SU-DHL-6 (cell line): ENCODE measurements around the gene TMPRSS2.

Experiments used
- H2AFZ ChIP-seq: fragments of 200-600 bp; sonication (generic); 2 replicates; pipeline ENCODE4 v1.6.1; 2014; ENCODE audit warnings: low read depth, mild to moderate bottlenecking, moderate library complexity, mixed read lengths, antibody characterized with exemption, low read length; ENCODE audit not compliant: severe bottlenecking
- H3F3A ChIP-seq: fragments of 200-600 bp; shearing (Covaris generic); 2 replicates; pipeline ENCODE4 v1.6.0; 2016; ENCODE audit warnings: antibody characterized with exemption, mild to moderate bottlenecking; ENCODE audit not compliant: insufficient read depth
- H3K27ac ChIP-seq: fragments of 200-600 bp; sonication (generic); 2 replicates; pipeline ENCODE4 v1.5.1; 2016; ENCODE audit warnings: low read depth, mild to moderate bottlenecking, low read length, moderate library complexity, mixed read lengths
- H3K27me3 ChIP-seq: fragments of 200-600 bp; sonication (generic), shearing (Covaris generic); 2 replicates; pipeline ENCODE4 v1.6.0; 2014; ENCODE audit warnings: mild to moderate bottlenecking, low read length
- H3K36me3 ChIP-seq: fragments of 200-600 bp; sonication (generic); 2 replicates; pipeline ENCODE4 v1.6.1; 2014; ENCODE audit warnings: mild to moderate bottlenecking, low read length, mixed read lengths
- H3K4me2 ChIP-seq: fragments of 300-600, 200-600 bp; shearing (Covaris generic), sonication (generic); 2 replicates; pipeline ENCODE4 v1.6.0; 2014; ENCODE audit warnings: low read length, low read depth, mild to moderate bottlenecking; ENCODE audit not compliant: poor library complexity, severe bottlenecking
- H3K4me3 ChIP-seq: fragments of 200-600 bp; sonication (generic); 2 replicates; pipeline ENCODE4 v1.5.1; 2014; ENCODE audit warnings: antibody characterized with exemption, low read length, mild to moderate bottlenecking, mixed read lengths; ENCODE audit not compliant: insufficient read depth, poor library complexity, severe bottlenecking
- H3K79me2 ChIP-seq: fragments of 200-600 bp; sonication (generic); 2 replicates; pipeline ENCODE4 v1.6.1; 2014; ENCODE audit warnings: mild to moderate bottlenecking, low read length, moderate library complexity; ENCODE audit not compliant: insufficient read depth
- H3K9ac ChIP-seq: fragments of 200-600 bp; sonication (generic); 2 replicates; pipeline ENCODE4 v1.7.0; 2014; ENCODE audit warnings: mild to moderate bottlenecking, low read length
- H3K9me2 ChIP-seq: fragments of 200-600 bp; sonication (generic); replicated peaks from 2 replicates; pipeline ENCODE4 v1.6.1; 2014; ENCODE audit warnings: low read length; ENCODE audit not compliant: insufficient read depth
- H3K9me3 ChIP-seq: fragments of 200-600 bp; sonication (generic); 2 replicates; pipeline ENCODE4 v1.6.1; 2014; ENCODE audit warnings: low read length, mixed read lengths; ENCODE audit not compliant: insufficient read depth
- H4K20me1 ChIP-seq: fragments of 200-600 bp; sonication (generic); 2 replicates; pipeline ENCODE4 v1.6.1; 2014; ENCODE audit warnings: low read depth, mild to moderate bottlenecking, antibody characterized with exemption, low read length, moderate library complexity, mixed read lengths
- CTCF ChIP-seq: fragments of 200-600 bp; sonication (generic); IDR thresholded peaks from one replicate; pipeline ENCODE4 v1.5.1; 2017; ENCODE audit warnings: antibody characterized with exemption, mild to moderate bottlenecking, low read length, moderate library complexity; ENCODE audit not compliant: insufficient read depth, poor library complexity, severe bottlenecking
- EZH2phosphoT487 ChIP-seq: fragments of 200-600 bp; sonication (generic), shearing (Covaris generic); conservative IDR thresholded peaks from 2 replicates; pipeline ENCODE4 v1.6.1; 2018; ENCODE audit warnings: mild to moderate bottlenecking, antibody characterized with exemption, low read length, moderate library complexity, mixed read lengths

The TMPRSS2 gene

GRCh38 chr21:41483973-41484372 lies 24.0 kb downstream of the TMPRSS2 start:
- Histone ChIP-seq H3K4me3 (no peak overlapping the region), H3K79me2 (no peaks in the 10 kb centered on the region), H3K27me3 (no peaks in the 10 kb centered on the region), H3K36me3 (no peaks in the 10 kb centered on the region), H3K4me2 (no peak overlapping the region), H2AFZ (no peak overlapping the region), H4K20me1 (no peaks in the 10 kb centered on the region), H3K9ac (no peak overlapping the region), H3K9me2 (no peaks in the 10 kb centered on the region), H3K9me3 (no peaks in the 10 kb centered on the region), H3F3A (no peaks in the 10 kb centered on the region), H3K27ac (no peak overlapping the region)
- TF ChIP-seq CTCF (no peak), EZH2phosphoT487 (no peak)

DNA sequence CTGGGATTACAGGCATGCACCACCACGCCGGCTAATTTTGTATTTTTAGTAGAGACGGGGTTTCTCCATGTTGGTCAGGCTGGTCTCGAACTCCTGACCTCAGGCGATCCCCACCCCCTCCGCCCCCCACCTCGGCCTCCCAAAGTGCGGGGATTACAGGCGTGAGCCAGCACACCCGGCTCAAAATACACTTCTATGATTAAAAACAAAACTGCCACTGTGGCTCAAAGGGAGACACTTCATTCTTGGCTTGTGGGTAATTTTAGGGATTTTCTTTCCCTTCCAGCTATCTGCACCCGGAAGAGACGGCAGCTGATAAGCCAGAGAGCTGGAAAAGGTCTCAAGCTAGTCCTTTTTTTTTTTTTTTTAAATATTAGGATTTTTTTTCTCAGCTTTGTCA lies 24.5 kb downstream of the TMPRSS2 start:
- H3K9ac ChIP-seq, result no peak overlapping the region
- H3K27me3 ChIP-seq, result no peaks in the 10 kb centered on the region
- H3K9me3 ChIP-seq, result no peaks in the 10 kb centered on the region
- H3K4me2 ChIP-seq, result no peak overlapping the region
- H3K9me2 ChIP-seq, result no peaks in the 10 kb centered on the region
- no peak overlapping the region for H2AFZ ChIP-seq
- H3K4me3 ChIP-seq, result no peak overlapping the region
- H3K79me2 ChIP-seq, result no peaks in the 10 kb centered on the region
- H3F3A ChIP-seq, result no peaks in the 10 kb centered on the region
- TF ChIP-seq CTCF, result no peak
- no peak for TF ChIP-seq EZH2phosphoT487
- H4K20me1 ChIP-seq, result no peaks in the 10 kb centered on the region
- H3K27ac ChIP-seq, result no peak overlapping the region
- H3K36me3 ChIP-seq, result no peaks in the 10 kb centered on the region

DNA sequence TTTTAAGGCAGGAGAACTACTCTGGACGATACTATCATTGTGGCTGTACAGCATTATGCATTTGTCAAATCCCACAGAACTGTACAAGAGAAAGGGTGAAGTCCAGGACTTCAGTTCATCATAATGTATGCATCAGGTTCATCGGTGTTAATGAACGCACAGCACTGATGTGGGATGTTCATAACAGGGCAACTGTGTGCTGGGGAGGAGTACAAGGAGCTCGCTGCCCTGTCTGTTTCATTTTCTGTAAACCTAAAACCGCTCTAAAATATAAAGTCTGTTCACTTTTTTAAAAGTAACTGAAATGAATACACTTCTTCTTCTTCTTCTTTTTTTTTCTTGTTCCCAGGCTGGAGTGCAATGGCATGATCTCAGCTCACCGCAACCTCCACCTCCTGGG lies 25.0 kb downstream of the TMPRSS2 start:
- no peaks in the 10 kb centered on the region for H3K79me2 ChIP-seq
- H3K4me2 ChIP-seq, result no peak overlapping the region
- no peak overlapping the region for H2AFZ ChIP-seq
- H3K27ac ChIP-seq, result no peak overlapping the region
- no peaks in the 10 kb centered on the region for H4K20me1 ChIP-seq
- no peaks in the 10 kb centered on the region for H3K9me2 ChIP-seq
- H3K27me3 ChIP-seq, result no peaks in the 10 kb centered on the region
- no peaks in the 10 kb centered on the region for H3K9me3 ChIP-seq
- no peaks in the 10 kb centered on the region for H3F3A ChIP-seq
- no peak overlapping the region for H3K4me3 ChIP-seq
- no peaks in the 10 kb centered on the region for H3K36me3 ChIP-seq
- TF ChIP-seq EZH2phosphoT487, result no peak
- TF ChIP-seq CTCF, result no peak
- H3K9ac ChIP-seq, result no peak overlapping the region

DNA sequence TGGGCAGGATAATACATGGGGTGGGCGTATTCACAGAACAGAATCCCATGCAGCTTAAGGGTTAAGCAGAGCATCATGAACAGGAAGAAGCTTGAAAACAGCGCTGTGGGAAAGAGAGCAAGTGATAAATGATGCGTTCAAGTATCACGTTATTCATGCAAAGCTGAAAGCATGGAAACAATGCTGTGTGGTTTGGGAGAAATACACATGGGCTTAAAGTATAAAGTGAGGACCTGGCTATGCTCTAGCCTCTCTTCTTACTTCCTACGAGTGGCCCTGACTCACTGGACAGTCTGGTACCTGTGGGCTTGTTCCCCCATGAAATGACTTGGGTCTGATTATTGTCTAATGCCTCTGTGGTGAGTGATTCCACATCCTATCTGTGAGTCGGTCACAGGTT lies 25.7 kb downstream of the TMPRSS2 start:
- Histone ChIP-seq H3K27me3 (no peaks in the 10 kb centered on the region), H3K79me2 (no peaks in the 10 kb centered on the region), H3K27ac (no peak overlapping the region), H2AFZ (no peak overlapping the region), H3F3A (no peaks in the 10 kb centered on the region), H3K9me3 (no peaks in the 10 kb centered on the region), H3K4me3 (no peak overlapping the region), H4K20me1 (no peaks in the 10 kb centered on the region), H3K9me2 (no peaks in the 10 kb centered on the region), H3K9ac (no peak overlapping the region), H3K36me3 (no peaks in the 10 kb centered on the region), H3K4me2 (no peak overlapping the region)
- TF ChIP-seq CTCF, result no peak
- TF ChIP-seq EZH2phosphoT487, result no peak
